GM12878 (cell line): ENCODE data around the gene TTC33. TPM values are rescaled to one million over a fixed set of nuclear protein-coding genes. Genes with fewer than 3 reads are reported as not detected.

Source experiments
- BMI1 ChIP-seq: fragments of 450-650 bp; IDR thresholded peaks from 2 replicates; pipeline ENCODE4 v1.6.1; 2016; ENCODE audit warnings: mild to moderate bottlenecking, moderate library complexity, borderline replicate concordance
- CHD2 ChIP-seq: IDR thresholded peaks from 2 replicates; pipeline ENCODE4 v1.6.1; 2011; ENCODE audit warnings: low read depth, low read length, improper control_type of control experiment, borderline replicate concordance
- FOXM1 ChIP-seq: IDR thresholded peaks from 2 replicates; pipeline ENCODE4 v1.6.1; 2012; ENCODE audit warnings: low read depth, mild to moderate bottlenecking, inconsistent platforms, low read length, moderate library complexity
- HCFC1 ChIP-seq: fragments of 150-350 bp; IDR thresholded peaks from 2 replicates; pipeline ENCODE4 v1.6.1; 2014; ENCODE audit warnings: low read length
- IKZF2 ChIP-seq, 2 experiments: fragments of 450-650 bp; IDR thresholded peaks; 2 replicates each; pipeline ENCODE4 v1.6.1; 2017; ENCODE audit warnings: mild to moderate bottlenecking in 2 of 2, moderate library complexity in 2 of 2
- MXI1 ChIP-seq: fragments of 150-350 bp; IDR thresholded peaks from 2 replicates; pipeline ENCODE4 v1.6.1; 2011; ENCODE audit warnings: low read depth, mild to moderate bottlenecking, inconsistent platforms, low read length, improper control_type of control experiment
- PML ChIP-seq: IDR thresholded peaks from 2 replicates; pipeline ENCODE4 v1.6.1; 2012; ENCODE audit warnings: low read length, inconsistent platforms
- RAD21 ChIP-seq: IDR thresholded peaks from 2 replicates; pipeline ENCODE4 v1.6.1; 2011; ENCODE audit warnings: mild to moderate bottlenecking, low read depth, low read length, moderate library complexity; ENCODE audit not compliant: insufficient read depth
- RUNX3 ChIP-seq: IDR thresholded peaks from 2 replicates; pipeline ENCODE4 v1.6.1; 2012; ENCODE audit warnings: low read length, inconsistent platforms
- SP1 ChIP-seq: IDR thresholded peaks from one replicate; pipeline ENCODE4 v1.6.1; 2011; ENCODE audit warnings: low read depth, low read length
- ZNF384 ChIP-seq: IDR thresholded peaks from 2 replicates; pipeline ENCODE4 v1.6.1; 2012; ENCODE audit warnings: low read depth, mild to moderate bottlenecking, low read length, improper control_type of control experiment, borderline replicate concordance
- ZNF622 ChIP-seq: fragments of 450-650 bp; IDR thresholded peaks from 2 replicates; pipeline ENCODE4 v1.6.1; 2017; ENCODE audit warnings: mild to moderate bottlenecking, inconsistent platforms
- polyA plus RNA-seq, 11 experiments: library from polyadenylated mRNA; depleted of rRNA in 4 of 11; unstranded in 6 of 11; stranded (reverse) in 5 of 11; fragments of >200 nt; fragmentation: Nextera tagmentation in 4 of 11; fragmentation: Illumina TruSeq in 1 of 11; extraction: Ambion mirVana in 4 of 11; extraction: Trizol in 1 of 11; gene quantifications; 1 replicate in 1 of 11; 2 replicates in 10 of 11; pipeline versions ENCODE4 v1.2.1 to v1.2.3, GENCODE V29; 2011 to 2016; ENCODE audit warnings: inconsistent platforms in 2 of 11, missing spikeins in 2 of 11, low read depth in 1 of 11
- total RNA-seq, 4 experiments: library from RNA; depleted of rRNA in 3 of 4; stranded (reverse); fragments of >200 nt in 3 of 4; fragmentation: Illumina TruSeq in 1 of 4; extraction: Trizol in 1 of 4; gene quantifications; 2 replicates each; pipeline versions ENCODE4 v1.2.1 to v1.2.3, GENCODE V29; 2013 to 2021
- TF ChIP-seq, protein P1 (sequence below): IDR thresholded peaks from 2 replicates; pipeline ENCODE4 v1.6.1; 2011; ENCODE audit warnings: mild to moderate bottlenecking, low read depth, low read length, moderate library complexity; ENCODE audit not compliant: insufficient replicate concordance
- TF ChIP-seq, protein P2 (sequence below): IDR thresholded peaks from 2 replicates; pipeline ENCODE4 v1.6.1; 2011; ENCODE audit warnings: borderline replicate concordance, low read depth, mild to moderate bottlenecking, moderate library complexity, mixed read lengths, low read length; ENCODE audit not compliant: insufficient read depth; ENCODE audit errors: extremely low read length
- TF ChIP-seq, protein P3 (sequence below): fragments of 450-650 bp; IDR thresholded peaks from 2 replicates; pipeline ENCODE4 v1.6.1; 2017; ENCODE audit warnings: mild to moderate bottlenecking, low read depth, inconsistent platforms; ENCODE audit not compliant: poor library complexity, severe bottlenecking

The TTC33 gene
- total and polyA plus RNA-seq, 10 of the 15 experiments (the other 5 are each of a cell fraction or from before 2014, with no cell fraction given) = 7.9 to 22.3 (median 14.6) TPM

DNA sequence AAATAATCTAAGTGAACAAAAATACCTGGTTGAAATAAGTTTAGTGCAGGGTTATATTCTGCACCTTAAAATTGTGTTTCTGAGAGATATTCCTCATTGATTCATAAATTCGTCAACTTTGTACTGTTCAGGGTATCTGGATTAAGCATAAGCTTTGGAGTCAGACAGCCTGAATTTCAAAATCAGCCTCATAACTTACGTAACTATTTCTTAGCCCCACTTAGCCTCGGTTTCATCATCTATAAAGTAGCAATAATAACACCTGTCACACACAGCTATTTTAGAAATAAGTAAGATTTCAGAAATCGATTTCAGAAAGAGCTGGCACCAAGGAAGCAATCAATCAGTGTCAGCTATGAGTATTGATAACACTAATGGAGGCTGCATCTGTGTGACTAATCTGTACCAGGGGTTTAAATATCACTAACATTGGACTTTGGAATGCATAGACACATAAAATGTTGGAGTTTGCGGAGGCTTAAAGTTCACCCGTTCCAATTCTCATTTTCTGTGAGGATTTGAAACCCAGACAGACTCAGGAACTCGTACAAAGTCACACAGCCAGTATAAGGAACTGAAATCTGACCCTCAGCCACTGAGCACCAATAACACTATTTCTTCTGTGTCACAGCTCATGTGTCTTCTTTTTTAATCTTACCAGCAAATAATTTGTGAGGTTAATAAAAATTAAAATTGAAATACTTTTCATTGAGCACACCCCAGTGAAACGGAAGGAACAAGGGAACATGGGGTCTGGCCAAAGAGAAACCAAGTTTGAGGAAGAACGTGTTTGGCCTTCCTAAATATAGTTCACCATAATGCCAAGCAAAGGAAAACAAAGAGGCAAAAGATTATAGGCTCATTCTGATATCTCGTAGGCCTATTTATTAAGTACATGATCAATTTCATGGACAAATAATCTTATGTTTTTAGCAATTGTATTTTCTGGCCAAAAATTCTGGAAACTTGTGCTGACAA is 270.5 kb downstream of the TTC33 start (continued):
- TF ChIP-seq RAD21 (no peak), FOXM1 (no peak), MXI1 (no peak), PML (no peak), HCFC1 (no peak), ZNF622 (no peak), IKZF2 (IDR thresholded peaks at IDR 0.05) (peak; percentile 61 to 67; a peak in 3 of 4 replicates), ZNF384 (no peak), RUNX3 (peak; percentile 22; the same call in 1 of the 2 replicates), SP1 (no peak), BMI1 (no peak), CHD2 (peak; percentile 19; the same call in 1 of the 2 replicates)
- TF ChIP-seq, protein P1, sequence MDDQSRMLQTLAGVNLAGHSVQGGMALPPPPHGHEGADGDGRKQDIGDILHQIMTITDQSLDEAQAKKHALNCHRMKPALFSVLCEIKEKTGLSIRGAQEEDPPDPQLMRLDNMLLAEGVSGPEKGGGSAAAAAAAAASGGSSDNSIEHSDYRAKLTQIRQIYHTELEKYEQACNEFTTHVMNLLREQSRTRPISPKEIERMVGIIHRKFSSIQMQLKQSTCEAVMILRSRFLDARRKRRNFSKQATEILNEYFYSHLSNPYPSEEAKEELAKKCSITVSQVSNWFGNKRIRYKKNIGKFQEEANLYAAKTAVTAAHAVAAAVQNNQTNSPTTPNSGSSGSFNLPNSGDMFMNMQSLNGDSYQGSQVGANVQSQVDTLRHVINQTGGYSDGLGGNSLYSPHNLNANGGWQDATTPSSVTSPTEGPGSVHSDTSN = peak; percentile 83
- TF ChIP-seq, protein P2, sequence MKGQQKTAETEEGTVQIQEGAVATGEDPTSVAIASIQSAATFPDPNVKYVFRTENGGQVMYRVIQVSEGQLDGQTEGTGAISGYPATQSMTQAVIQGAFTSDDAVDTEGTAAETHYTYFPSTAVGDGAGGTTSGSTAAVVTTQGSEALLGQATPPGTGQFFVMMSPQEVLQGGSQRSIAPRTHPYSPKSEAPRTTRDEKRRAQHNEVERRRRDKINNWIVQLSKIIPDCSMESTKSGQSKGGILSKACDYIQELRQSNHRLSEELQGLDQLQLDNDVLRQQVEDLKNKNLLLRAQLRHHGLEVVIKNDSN = no peak
- TF ChIP-seq, protein P3, sequence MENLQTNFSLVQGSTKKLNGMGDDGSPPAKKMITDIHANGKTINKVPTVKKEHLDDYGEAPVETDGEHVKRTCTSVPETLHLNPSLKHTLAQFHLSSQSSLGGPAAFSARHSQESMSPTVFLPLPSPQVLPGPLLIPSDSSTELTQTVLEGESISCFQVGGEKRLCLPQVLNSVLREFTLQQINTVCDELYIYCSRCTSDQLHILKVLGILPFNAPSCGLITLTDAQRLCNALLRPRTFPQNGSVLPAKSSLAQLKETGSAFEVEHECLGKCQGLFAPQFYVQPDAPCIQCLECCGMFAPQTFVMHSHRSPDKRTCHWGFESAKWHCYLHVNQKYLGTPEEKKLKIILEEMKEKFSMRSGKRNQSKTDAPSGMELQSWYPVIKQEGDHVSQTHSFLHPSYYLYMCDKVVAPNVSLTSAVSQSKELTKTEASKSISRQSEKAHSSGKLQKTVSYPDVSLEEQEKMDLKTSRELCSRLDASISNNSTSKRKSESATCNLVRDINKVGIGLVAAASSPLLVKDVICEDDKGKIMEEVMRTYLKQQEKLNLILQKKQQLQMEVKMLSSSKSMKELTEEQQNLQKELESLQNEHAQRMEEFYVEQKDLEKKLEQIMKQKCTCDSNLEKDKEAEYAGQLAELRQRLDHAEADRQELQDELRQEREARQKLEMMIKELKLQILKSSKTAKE = peak; percentile 20
